OCI-LY3 (cell line): ENCODE results near the gene CKLF.

Experiments used
- CTCF ChIP-seq: fragments of 200-600, 300-600 bp; sonication (generic); IDR thresholded peaks from 2 replicates; pipeline ENCODE4 v1.5.1; 2014; ENCODE audit warnings: antibody characterized with exemption, low read length, low read depth
- EZH2phosphoT487 ChIP-seq: fragments of 200-600 bp; shearing (Covaris generic); IDR thresholded peaks from 2 replicates; pipeline ENCODE4 v1.6.1; 2018; ENCODE audit warnings: antibody characterized with exemption, mixed run types, low read depth

DNA sequence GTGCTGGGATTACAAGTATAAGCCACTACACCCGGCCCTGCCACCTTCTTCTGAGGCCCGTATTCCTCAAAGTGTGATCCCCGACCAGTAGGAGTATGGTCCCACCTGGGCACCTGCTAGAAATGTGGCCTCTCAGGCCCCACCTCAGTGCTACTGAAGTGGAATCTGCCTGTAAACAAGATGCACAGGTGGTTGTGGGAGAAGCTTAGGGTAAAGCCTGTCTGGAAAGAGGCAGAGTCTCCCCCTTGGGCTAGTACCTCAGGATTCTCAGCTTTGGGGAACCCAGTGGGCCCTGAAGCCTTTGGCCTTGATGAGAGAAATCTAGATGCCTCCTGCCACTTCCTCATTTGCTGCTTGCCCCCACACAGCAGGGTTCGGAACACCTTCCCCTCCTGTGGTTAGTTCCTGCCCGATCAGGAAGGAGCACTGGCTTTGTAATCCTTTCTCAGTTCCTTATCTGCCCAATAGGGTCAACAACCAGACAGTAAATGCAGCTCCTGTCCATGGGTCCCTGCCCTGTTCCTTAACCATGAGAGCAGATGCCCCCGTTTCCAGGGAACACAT is 27.7 kb upstream of the CKLF start:
- TF ChIP-seq CTCF (no peak), EZH2phosphoT487 (0 out of 2 replicates have a peak, but pooled peaks have one; percentile 74)
